HL-60/S4 treated with phorbol 12-myristate 13-acetate at 8.2 ng/mL for 4 days and 3 days (cell line): Measurements from ENCODE around the gene TRRAP.

ENCODE experiments used
- in situ Hi-C: fragments of 300-500 bp; cut with MboI; formaldehyde crosslinking; loops from 2 replicates; pipeline ENCODE4 v1.15.0; 2022; ENCODE audit warnings: low sequenced_read_pairs

Gene TRRAP

DNA sequence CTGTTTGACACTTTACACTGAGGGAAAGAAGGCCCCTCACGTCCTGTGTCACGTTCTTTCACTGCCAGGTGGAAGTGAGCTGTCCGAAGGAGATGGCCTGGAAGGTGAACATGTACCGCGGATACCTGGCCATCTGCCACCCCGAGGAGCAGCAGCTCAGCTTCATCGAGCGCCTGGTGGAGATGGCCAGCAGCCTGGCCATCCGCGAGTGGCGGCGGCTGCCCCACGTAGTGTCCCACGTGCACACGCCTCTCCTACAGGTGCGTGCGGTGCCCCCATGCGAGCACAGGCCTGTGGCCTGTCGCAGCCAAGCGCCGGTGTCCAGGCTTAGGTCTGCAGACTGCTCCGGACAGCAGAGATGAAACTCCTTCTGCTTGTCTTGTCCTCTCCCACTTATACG, 103.4 kb downstream of the TRRAP start:
- in situ Hi-C loops = no loop called here

DNA sequence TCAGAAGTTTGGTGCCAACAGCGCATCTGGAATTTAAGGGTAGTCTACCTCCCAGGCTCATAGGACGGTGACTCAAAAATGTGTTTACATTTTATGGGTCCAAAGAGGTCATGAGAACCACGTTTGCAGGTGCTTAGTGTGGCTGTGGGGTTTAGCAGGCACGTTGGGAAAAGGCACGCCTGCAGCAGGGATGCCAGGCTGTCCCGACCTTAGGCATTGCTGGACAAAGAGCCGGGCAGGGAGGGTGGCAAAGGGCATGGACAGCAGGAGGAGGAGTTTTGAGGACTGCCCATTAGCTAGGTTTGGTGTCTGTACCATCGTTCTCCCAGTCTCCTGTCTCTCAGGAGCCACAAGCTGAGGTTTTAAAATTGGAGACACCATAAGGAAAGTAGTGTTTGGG, 104.4 kb downstream of the TRRAP start:
- in situ Hi-C loops = no loop called here

DNA sequence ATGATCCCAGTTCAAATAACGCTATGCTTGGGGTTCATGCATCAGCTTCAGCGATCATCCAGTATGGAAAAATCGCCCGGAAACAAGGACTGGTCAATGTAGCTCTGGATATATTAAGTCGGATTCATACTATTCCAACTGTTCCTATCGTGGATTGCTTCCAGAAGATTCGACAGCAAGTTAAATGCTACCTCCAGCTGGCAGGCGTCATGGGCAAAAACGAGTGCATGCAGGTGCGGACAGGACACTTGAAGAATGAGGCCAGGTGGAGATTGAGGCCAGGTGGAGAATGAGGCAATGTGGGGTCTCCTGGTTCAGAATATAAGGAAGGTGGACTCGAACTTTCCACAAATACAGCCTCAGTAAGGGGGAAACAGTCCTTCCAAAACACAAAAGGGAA, 105.8 kb downstream of the TRRAP start:
- in situ Hi-C loops = no loop called here

GRCh38 chr7:98985406-98985805, 107.1 kb downstream of the TRRAP start:
- in situ Hi-C loops = no loop called here

DNA sequence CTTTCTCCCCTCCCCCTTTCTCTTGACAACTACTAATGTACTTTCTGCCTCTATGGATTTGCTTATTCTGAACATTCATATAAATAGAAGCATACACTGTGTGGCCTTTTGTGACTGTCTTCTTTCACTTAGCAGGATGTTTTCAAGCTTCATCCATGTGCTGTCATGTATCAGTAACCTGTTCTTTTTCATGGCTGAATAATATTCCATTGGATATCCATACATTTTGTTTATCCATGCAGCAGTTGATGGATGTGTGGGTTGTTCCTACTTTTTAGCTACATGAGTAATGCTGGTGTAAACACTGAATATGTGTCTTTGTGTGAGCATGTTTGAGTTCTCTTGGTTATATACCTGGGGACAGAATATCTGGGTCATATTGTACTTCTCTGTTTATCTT, 107.6 kb downstream of the TRRAP start:
- in situ Hi-C loops = no loop called here

- in situ Hi-C loops = no loop called here
Measured at GRCh38 chr7:98988641-98989040, 110.3 kb downstream of the TRRAP start.

DNA sequence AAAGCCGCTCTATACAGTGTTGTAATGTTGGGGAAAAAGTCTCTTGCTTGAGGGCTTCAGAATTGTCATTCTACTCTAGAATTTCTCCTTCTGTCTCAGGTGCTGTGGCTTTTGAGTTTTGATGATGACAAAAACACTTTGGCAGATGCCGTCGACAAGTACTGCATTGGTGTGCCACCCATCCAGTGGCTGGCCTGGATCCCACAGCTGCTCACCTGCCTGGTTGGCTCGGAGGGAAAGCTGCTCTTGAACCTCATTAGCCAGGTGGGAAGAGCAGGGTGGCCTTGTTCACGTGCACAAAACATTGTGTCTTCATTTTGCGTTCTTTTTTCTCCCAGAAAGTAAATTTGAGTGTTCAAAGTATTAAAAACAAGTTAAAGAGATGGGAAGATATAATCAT, 112.0 kb downstream of the TRRAP start:
- in situ Hi-C loops = no loop called here

DNA sequence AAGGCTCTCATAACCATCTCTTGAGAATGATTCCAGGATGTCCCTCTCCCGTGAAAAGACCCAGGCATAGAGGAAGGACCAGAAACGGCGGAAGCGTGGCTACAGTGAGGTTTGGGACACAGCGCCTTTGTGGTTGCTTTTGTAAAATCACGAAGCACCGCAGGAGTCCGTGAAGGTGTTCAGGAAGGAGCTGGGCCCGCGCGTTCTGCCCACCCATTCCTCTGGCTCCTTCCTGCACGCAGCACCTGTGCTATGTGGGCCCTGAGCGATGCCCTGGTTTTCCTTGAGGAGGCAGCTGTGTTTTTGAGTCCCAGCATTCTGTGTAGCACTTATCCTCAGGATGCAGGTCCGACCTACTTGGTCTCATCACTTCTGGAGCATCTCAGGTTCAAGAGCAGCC, 112.8 kb downstream of the TRRAP start:
- in situ Hi-C loops = no loop called here

GRCh38 chr7:98992076-98992475, 113.7 kb downstream of the TRRAP start:
- in situ Hi-C loops = no loop called here

GRCh38 chr7:98993024-98993897, 114.9 kb downstream of the TRRAP start:
- in situ Hi-C loops = no loop called here

- in situ Hi-C loops = no loop called here
Measured at GRCh38 chr7:98994046-98994944, 116.0 kb downstream of the TRRAP start.

GRCh38 chr7:98995111-98995510, 116.8 kb downstream of the TRRAP start:
- in situ Hi-C loops = no loop called here

DNA sequence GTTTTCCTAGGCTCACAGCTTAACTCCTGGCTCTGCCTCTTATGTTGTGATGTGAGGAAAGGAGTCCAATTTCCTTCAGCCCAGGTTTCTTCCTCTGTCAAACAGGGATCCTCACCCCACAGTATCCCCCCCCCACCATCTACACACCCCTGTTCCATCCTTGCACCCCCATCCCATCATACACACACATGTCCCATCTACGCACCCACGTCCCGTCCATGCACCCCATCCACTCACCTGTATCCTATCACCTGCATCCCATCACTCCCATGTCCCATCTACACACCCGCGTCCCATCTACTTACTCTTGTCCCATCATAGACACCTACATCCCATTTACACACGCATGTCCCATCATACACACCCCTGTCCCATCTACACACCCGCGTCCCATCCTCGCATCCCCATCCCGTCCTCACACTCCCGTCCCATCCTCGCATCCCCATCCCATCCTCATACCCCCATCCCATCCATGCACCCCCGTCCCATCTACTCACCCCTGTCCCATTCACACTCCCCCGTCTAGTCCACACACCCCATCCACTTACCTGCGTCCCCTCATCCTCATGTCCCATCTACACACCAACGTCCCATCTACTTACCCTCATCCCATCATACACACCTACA, 117.3 kb downstream of the TRRAP start:
- in situ Hi-C loops = no loop called here

GRCh38 chr7:98996150-98996552, 117.8 kb downstream of the TRRAP start:
- in situ Hi-C loops = no loop called here

- in situ Hi-C loops = no loop called here
Measured at GRCh38 chr7:98997846-98998245, 119.5 kb downstream of the TRRAP start.

DNA sequence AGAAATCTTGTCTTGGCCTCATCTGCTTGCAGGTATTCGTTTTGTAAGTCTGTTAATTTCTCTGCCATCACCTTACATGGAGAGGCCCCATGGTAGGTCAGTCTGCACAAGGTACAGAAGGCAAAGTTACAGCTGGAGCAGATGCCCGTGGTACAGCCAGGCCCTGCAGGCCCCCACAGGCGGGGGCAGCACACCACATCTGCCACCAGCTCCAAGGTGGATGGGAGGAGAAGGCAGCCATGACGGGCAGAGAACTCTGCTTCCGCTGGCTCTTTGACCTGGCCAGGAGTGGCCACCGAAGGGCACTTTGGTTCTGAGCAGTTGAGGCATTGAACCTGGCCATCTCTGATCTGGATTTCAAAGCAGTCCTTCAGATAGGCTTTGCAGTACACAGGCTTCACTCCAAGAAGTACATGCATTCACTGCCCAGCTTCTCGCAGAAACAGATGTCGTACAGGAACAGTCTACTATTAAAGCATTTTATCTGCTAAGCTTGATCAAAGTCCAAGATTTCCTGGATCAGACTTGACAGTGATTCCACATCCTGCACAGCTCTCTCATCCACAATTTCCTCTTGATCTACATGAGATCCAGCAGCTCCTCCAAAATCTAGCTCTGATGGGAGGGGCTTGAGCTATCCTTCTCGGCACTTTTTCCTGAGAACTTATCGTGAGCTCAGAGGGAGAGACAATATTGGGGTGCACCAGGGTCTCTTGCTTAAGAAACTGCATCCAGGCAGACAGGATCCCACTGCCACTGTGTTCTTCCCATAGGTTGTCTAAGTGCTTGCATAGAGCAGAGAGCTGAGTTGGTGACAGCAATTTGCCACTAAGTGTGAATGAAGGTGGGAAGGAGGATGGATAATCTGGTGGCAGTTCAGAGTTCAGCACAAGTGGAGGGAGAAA, 120.7 kb downstream of the TRRAP start:
- in situ Hi-C loops = no loop called here

- in situ Hi-C loops = no loop called here
Measured at GRCh38 chr7:99000196-99000903, 122.0 kb downstream of the TRRAP start.

- in situ Hi-C loops = no loop called here
Measured at GRCh38 chr7:99000904-99001465, 122.7 kb downstream of the TRRAP start.

DNA sequence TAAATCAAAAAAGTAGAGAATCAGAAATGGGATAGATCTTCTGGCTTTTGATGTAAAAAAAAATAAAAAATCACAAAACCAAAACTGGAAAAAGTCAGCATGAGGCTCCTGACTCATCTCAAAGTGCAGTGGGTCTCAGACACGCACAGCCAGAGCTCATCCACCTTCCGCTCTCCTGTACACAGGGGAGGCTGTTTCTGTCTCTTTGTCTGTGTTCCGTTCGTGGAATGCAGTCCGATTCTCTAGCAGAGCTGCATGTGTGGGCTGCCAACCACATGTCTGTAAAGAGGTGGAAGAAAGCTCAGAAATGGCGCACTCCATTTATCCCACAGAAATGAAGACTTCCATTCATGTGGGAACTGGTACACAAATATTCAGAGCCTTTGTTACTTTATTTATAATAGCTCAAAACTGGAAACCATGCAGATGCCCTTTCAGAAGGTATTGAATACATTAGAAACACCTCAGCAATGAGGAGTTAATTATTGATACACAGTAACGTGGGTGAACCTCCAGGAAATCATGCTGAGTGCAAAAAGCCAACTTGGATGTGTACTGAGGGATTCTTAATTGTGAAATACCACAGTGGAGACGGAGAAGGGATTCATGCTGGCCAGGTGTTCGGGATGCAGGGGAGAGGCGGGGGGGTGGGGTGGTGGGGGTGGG, 123.3 kb downstream of the TRRAP start:
- in situ Hi-C loops = no loop called here
